HepG2 (cell line): Measurements from ENCODE around the gene C1QTNF9. TPM values are rescaled to one million over a fixed set of nuclear protein-coding genes. Genes with fewer than 3 reads are reported as not detected.

Experiments
- ATAC-seq: fragments of 200-7000 bp; cut with Tn5 transposase; 3 replicates; pipeline ENCODE4 v1.9.1; 2020; ENCODE audit warnings: mild to moderate bottlenecking, moderate library complexity
- BruUV-seq: library from RNA; stranded (reverse); fragments of 400-500 nt; replicated peaks from 2 replicates; lab custom pipeline; 2021; lab: Mats Ljungman, UMichigan
- CTCF ChIA-PET: fragments of 300-600 bp; formaldehyde crosslinking; extraction: SDS; loops from one replicate; lab custom pipeline; 2021; ENCODE audit warnings: low total read pairs, inconsistent platforms, low intra/inter-chr PET ratio; lab: Yijun Ruan, JAX
- POLR2A ChIA-PET: fragments of 350-600 bp; sonication (Branson Sonifier 250); formaldehyde crosslinking; loops from one replicate; lab custom pipeline; 2020; ENCODE audit warnings: antibody characterized with exemption, inconsistent platforms; lab: Yijun Ruan, JAX
- DNase-seq: peaks from one replicate; pipeline ENCODE4 v3.0.0-alpha.2; 2015; ENCODE audit warnings: low spot score
- FAIRE-seq: peaks from 3 replicates; lab custom pipeline; 2011; peaks lifted over from hg19 to GRCh38; lab: Jason Lieb, UNC
- H2AFZ ChIP-seq: one replicate; pipeline ENCODE4 v1.6.1; 2011; ENCODE audit warnings: low read length, inconsistent platforms
- H3K27ac ChIP-seq: fragments of 300-600 bp; 3 replicates; pipeline ENCODE4 v1.8.0; 2011; ENCODE audit warnings: mixed run types, mild to moderate bottlenecking, mixed read lengths, low read length, inconsistent platforms; ENCODE audit not compliant: insufficient read depth; ENCODE audit errors: extremely low read length
- H3K27me3 ChIP-seq, 2 experiments: fragments of 200-600 bp in 1 of 2; 2 replicates in 1 of 2; 3 replicates in 1 of 2; pipeline versions ENCODE4 v1.6.0 to v1.8.0; 2011; ENCODE audit warnings: low read length in 2 of 2, mild to moderate bottlenecking in 2 of 2, moderate library complexity in 2 of 2, inconsistent platforms in 1 of 2; ENCODE audit not compliant: insufficient read depth in 2 of 2, control insufficient read depth in 1 of 2
- H3K36me3 ChIP-seq, 2 experiments: fragments of 200-600 bp in 1 of 2; replicated peaks in 1 of 2; 2 replicates in 1 of 2; 3 replicates in 1 of 2; pipeline versions ENCODE4 v1.5.1 to v1.8.0; 2011; ENCODE audit warnings: low read length in 2 of 2, inconsistent platforms in 1 of 2; ENCODE audit not compliant: insufficient read depth in 2 of 2, control insufficient read depth in 1 of 2
- H3K4me1 ChIP-seq: 2 replicates; pipeline ENCODE4 v1.5.1; 2012; ENCODE audit warnings: low read length, inconsistent platforms; ENCODE audit not compliant: insufficient read depth
- H3K4me2 ChIP-seq: 2 replicates; pipeline ENCODE4 v1.6.0; 2011; ENCODE audit warnings: low read depth, low read length, inconsistent platforms
- H3K4me3 ChIP-seq, 3 experiments: fragments of 200-600 bp in 1 of 3; sonication (generic), shearing (Covaris generic) in 1 of 3; replicated peaks in 1 of 3; 2 replicates each; pipeline ENCODE4 v1.5.1; 2011 to 2016; ENCODE audit warnings: low read length in 3 of 3, inconsistent platforms in 2 of 3, low read depth in 2 of 3, mild to moderate bottlenecking in 2 of 3, control low read depth in 1 of 3, mixed read lengths in 1 of 3; ENCODE audit not compliant: insufficient read depth in 1 of 3
- H3K79me2 ChIP-seq: one replicate; pipeline ENCODE4 v1.6.1; 2011; ENCODE audit warnings: low read length, inconsistent platforms; ENCODE audit not compliant: insufficient read depth
- H3K9ac ChIP-seq: 2 replicates; pipeline ENCODE4 v1.6.0; 2011; ENCODE audit warnings: mild to moderate bottlenecking, low read depth, low read length, inconsistent platforms; ENCODE audit not compliant: insufficient read depth
- H3K9me3 ChIP-seq: 2 replicates; pipeline ENCODE4 v1.5.1; 2012; ENCODE audit warnings: mild to moderate bottlenecking, low read length
- H4K20me1 ChIP-seq: 2 replicates; pipeline ENCODE4 v1.6.0; 2011; ENCODE audit warnings: inconsistent platforms, mild to moderate bottlenecking, low read length, moderate library complexity; ENCODE audit not compliant: insufficient read depth
- AHR ChIP-seq: IDR thresholded peaks from 2 replicates; pipeline ENCODE4 v1.6.1; 2018; ENCODE audit warnings: missing genetic modification reagents, missing compliant biosample characterization
- CREBL2 ChIP-seq: sonication (generic); formaldehyde crosslinking; IDR thresholded peaks from 2 replicates; pipeline ENCODE4 v1.8.1; 2023; ENCODE audit warnings: missing genetic modification reagents, mild to moderate bottlenecking, borderline replicate concordance
- DNMT3B ChIP-seq: conservative IDR thresholded peaks from 2 replicates; pipeline ENCODE4 v1.6.1; 2016; ENCODE audit warnings: missing biosample characterization, control low read depth
- GATA4 ChIP-seq: sonication (generic); IDR thresholded peaks from 2 replicates; pipeline ENCODE4 v1.6.1; 2016; ENCODE audit warnings: antibody characterized with exemption, low read depth, borderline replicate concordance
- HMG20A ChIP-seq: IDR thresholded peaks from 2 replicates; pipeline ENCODE4 v1.6.1; 2016; ENCODE audit warnings: borderline replicate concordance
- ZNF333 ChIP-seq: sonication (generic); formaldehyde crosslinking; IDR thresholded peaks from 2 replicates; pipeline ENCODE4 v1.4.0; 2020; ENCODE audit warnings: mild to moderate bottlenecking, missing genetic modification reagents, borderline replicate concordance
- ZNF672 ChIP-seq: sonication (generic); formaldehyde crosslinking; IDR thresholded peaks from 2 replicates; pipeline ENCODE4 v1.8.1; 2022; ENCODE audit warnings: missing genetic modification reagents
- ZNF775 ChIP-seq: sonication (generic); formaldehyde crosslinking; IDR thresholded peaks from 2 replicates; pipeline ENCODE4 v1.4.0; 2020; ENCODE audit warnings: missing genetic modification reagents, mild to moderate bottlenecking, moderate library complexity, borderline replicate concordance
- ZSCAN31 ChIP-seq: sonication (generic); formaldehyde crosslinking; IDR thresholded peaks from 2 replicates; pipeline ENCODE4 v1.5.0; 2020; ENCODE audit warnings: low read depth, mild to moderate bottlenecking, missing genetic modification reagents
- WGBS: methylation state at CpG from one replicate; pipeline ENCODE4 v1.1.6; 2017; ENCODE audit warnings: low lambda C conversion rate; 5-methylcytosine and 5-hydroxymethylcytosine counted together
- in situ Hi-C: cut with HindIII; loops from 2 replicates; pipeline ENCODE4 v1.10.0; 2017; ENCODE audit warnings: low pct_unique_long_range_greater_than_20kb; ENCODE audit not compliant: extremely low pct_ligation_motif_present
- intact Hi-C: fragments of 100-400 bp; cut with micrococcal nuclease; formaldehyde crosslinking; loops from one replicate; pipeline ENCODE4 v1.10.0; 2022; ENCODE audit not compliant: unreplicated experiment
- polyA plus RNA-seq, 8 experiments: library from polyadenylated mRNA; depleted of rRNA in 3 of 8; stranded (reverse) in 7 of 8; unstranded in 1 of 8; fragments of >200 nt; fragmentation: Illumina TruSeq in 4 of 8; extraction: Trizol in 4 of 8; gene quantifications; 2 replicates each; pipeline versions ENCODE4 v1.2.1 to v1.2.3, GENCODE V29; 2011 to 2016; ENCODE audit warnings: low read depth in 4 of 8, missing spikeins in 1 of 8, mixed read lengths in 1 of 8; ENCODE audit not compliant: insufficient read depth in 1 of 8
- total RNA-seq, 5 experiments: library from RNA; depleted of rRNA; stranded (reverse); fragments of >200 nt; fragmentation: Illumina TruSeq; extraction: Trizol; gene quantifications; 2 replicates each; pipeline ENCODE4 v1.2.3, GENCODE V29; 2016; ENCODE audit warnings: low read depth in 1 of 5
- TF ChIP-seq, protein P1 (sequence below): sonication (generic); formaldehyde crosslinking; conservative IDR thresholded peaks from 2 replicates; pipeline ENCODE4 v1.5.0; 2020; ENCODE audit warnings: missing genetic modification reagents

The C1QTNF9 gene
- total and polyA plus RNA-seq, 2 of the 13 experiments (the other 11 are each of a cell fraction or from before 2014, with no cell fraction given): not detected

DNA sequence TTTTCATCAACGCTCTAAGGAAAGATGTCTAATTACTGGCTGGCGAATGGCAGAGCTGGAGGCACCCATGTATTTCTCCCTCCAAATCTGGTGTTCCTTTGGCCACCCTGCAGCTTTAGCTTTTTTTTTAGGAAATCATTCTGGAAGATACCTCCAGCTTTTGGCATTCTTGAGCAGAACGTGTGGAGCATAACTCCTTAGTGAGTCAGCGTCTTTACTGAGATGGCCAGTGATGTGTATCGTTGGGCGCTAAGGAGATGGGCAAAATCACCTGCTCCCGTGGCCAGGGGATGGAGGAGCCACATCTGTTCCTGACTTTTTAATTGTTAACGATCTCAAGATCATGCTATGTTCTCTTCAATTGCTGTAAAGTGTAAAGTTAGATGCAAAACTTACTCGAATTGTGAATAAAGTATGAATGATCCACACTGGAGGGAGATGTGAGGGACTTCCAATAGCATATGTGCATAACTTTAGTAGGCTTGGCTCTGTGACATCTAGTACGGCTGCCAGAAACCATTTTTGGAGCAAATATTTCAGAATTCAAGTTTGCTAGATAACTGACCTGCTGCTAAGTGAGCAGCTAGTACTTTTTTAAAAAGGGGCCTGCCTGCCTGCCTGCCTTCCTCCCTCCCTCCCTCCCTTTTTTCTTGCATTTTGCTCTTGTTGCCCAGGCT, 24.4 kb upstream of the C1QTNF9 start:
- Histone ChIP-seq H4K20me1 (peaks cover 3% of the 10 kb centered on the region; the same call in 1 of the 2 replicates), H3K4me3 (no peak overlapping the region), H3K9me3 (no peaks in the 10 kb centered on the region), H3K9ac (no peak overlapping the region), H3K4me2 (no peak overlapping the region), H3K27me3 (no peaks in the 10 kb centered on the region), H3K4me1 (no peaks in the 10 kb centered on the region), H2AFZ (no peak overlapping the region), H3K79me2 (no peaks in the 10 kb centered on the region), H3K36me3 (peaks cover 23 to 57% of the 10 kb centered on the region in 2 experiments), H3K27ac (no peak overlapping the region)
- DNase-seq: no peak
- TF ChIP-seq ZSCAN31 (CRISPR knock-in tag) (no peak), HMG20A (CRISPR knock-in tag) (no peak), GATA4 (no peak), ZNF775 (CRISPR knock-in tag) (no peak), AHR (CRISPR knock-in tag) (no peak), ZNF672 (CRISPR knock-in tag) (no peak), DNMT3B (CRISPR knock-in tag) (no peak), CREBL2 (CRISPR knock-in tag) (no peak), ZNF333 (CRISPR knock-in tag) (no peak)
- TF ChIP-seq, protein P1, sequence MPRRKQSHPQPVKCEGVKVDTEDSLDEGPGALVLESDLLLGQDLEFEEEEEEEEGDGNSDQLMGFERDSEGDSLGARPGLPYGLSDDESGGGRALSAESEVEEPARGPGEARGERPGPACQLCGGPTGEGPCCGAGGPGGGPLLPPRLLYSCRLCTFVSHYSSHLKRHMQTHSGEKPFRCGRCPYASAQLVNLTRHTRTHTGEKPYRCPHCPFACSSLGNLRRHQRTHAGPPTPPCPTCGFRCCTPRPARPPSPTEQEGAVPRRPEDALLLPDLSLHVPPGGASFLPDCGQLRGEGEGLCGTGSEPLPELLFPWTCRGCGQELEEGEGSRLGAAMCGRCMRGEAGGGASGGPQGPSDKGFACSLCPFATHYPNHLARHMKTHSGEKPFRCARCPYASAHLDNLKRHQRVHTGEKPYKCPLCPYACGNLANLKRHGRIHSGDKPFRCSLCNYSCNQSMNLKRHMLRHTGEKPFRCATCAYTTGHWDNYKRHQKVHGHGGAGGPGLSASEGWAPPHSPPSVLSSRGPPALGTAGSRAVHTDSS (CRISPR knock-in tag): no peak
- no peak for ATAC-seq
- no TSS peak for BruUV-seq
- CTCF ChIA-PET: no interaction called here
- POLR2A ChIA-PET: no interaction called here
- FAIRE-seq: no peak
- 97% methylated on average over 10 of the region's 10 CpGs for WGBS
- intact Hi-C loops: no loop called here
- in situ Hi-C loops: no loop called here
